ENCODE data around the gene CAPN12.
"Not testable (repeated sequence)": the region's sequence is repeated elsewhere in the genome, so short reads cannot be mapped to it uniquely, and the experiment has no call there.

GRCh38 chr19:38753783-38754182, 9.5 kb upstream of the CAPN12 start:
- TF ChIP-seq CTCF (conservative IDR thresholded peaks at IDR 0.05; ENCODE audit: low read length); EZH2phosphoT487 (IDR thresholded peaks at IDR 0.05; ENCODE audit: borderline replicate concordance, low read depth, low read length): not testable (repeated sequence)
